Thyroid gland (tissue), 4 donors: Measurements from ENCODE around the gene NOX1.

Source experiments
- POLR2A ChIP-seq, 2 donors: fragments of 450-650 bp; IDR thresholded peaks; one replicate each; pipeline ENCODE4 v1.6.1; 2017; ENCODE audit warnings: antibody characterized with exemption in 2 of 2, mild to moderate bottlenecking in 2 of 2, moderate library complexity in 1 of 2
- TF ChIP-seq, protein P1 (sequence below), 6 experiments: fragments of 200-600 bp in 3 of 6; fragments of 450-650 bp in 3 of 6; sonication (generic) in 3 of 6; IDR thresholded peaks; one replicate each; pipeline ENCODE4 v1.5.1; 2016 to 2019; ENCODE audit warnings: antibody characterized with exemption in 6 of 6, mild to moderate bottlenecking in 2 of 6, inconsistent platforms in 1 of 6, moderate library complexity in 1 of 6

DNA sequence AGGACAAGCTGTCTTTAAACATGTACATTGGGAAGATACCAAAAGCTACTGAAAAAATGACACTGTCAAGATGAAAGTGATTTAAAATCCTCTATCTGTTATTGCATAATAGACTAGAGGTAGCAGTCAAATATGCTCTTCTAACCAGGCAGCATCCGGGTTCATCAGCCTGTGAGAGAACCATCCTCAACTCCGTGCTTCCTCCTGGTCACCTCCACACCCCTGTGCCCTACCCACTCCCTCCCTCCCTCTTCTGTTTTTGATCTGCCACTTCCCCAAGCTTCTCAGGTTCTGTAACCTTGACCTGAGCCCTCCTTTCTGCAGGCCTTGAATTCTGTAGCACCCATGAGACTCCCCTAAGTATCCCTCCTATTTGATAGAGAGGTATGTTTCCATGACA, 5.9 kb downstream of the NOX1 start:
- TF ChIP-seq, protein P1, sequence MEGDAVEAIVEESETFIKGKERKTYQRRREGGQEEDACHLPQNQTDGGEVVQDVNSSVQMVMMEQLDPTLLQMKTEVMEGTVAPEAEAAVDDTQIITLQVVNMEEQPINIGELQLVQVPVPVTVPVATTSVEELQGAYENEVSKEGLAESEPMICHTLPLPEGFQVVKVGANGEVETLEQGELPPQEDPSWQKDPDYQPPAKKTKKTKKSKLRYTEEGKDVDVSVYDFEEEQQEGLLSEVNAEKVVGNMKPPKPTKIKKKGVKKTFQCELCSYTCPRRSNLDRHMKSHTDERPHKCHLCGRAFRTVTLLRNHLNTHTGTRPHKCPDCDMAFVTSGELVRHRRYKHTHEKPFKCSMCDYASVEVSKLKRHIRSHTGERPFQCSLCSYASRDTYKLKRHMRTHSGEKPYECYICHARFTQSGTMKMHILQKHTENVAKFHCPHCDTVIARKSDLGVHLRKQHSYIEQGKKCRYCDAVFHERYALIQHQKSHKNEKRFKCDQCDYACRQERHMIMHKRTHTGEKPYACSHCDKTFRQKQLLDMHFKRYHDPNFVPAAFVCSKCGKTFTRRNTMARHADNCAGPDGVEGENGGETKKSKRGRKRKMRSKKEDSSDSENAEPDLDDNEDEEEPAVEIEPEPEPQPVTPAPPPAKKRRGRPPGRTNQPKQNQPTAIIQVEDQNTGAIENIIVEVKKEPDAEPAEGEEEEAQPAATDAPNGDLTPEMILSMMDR (IDR thresholded peaks at IDR 0.05), result no peak
- TF ChIP-seq POLR2A (IDR thresholded peaks at IDR 0.05), result no peak
